Colonic mucosa (tissue), 4 donors: ENCODE measurements around the gene CNOT6. TPM values are rescaled to one million over a fixed set of nuclear protein-coding genes. Genes with fewer than 3 reads are reported as not detected.

ENCODE experiments used
- DNase-seq: peaks from one replicate; pipeline ENCODE4 v3.0.0-alpha.2; 2020
- H3K27ac ChIP-seq: fragments of 200-600 bp; one replicate; pipeline ENCODE4 v1.8.0; 2021
- H3K27me3 ChIP-seq: fragments of 200-600 bp; one replicate; pipeline ENCODE4 v1.8.0; 2021
- H3K36me3 ChIP-seq: fragments of 200-600 bp; one replicate; pipeline ENCODE4 v1.8.0; 2021
- H3K4me1 ChIP-seq: fragments of 200-600 bp; one replicate; pipeline ENCODE4 v1.8.0; 2021; ENCODE audit warnings: mild to moderate bottlenecking
- H3K4me3 ChIP-seq: fragments of 200-600 bp; one replicate; pipeline ENCODE4 v1.8.0; 2021
- H3K9ac ChIP-seq, 2 donors: one replicate each; pipeline ENCODE4 v1.7.0; 2013; ENCODE audit warnings: control low read depth in 2 of 2, low read depth in 2 of 2, low read length in 2 of 2
- H3K9me3 ChIP-seq: fragments of 200-600 bp; one replicate; pipeline ENCODE4 v1.8.0; 2021
- intact Hi-C: fragments of 100-400 bp; cut with DNase I; formaldehyde crosslinking; loops from one replicate; pipeline ENCODE4 v1.14.1; 2022
- total RNA-seq, 2 donors: library from RNA; stranded (reverse); fragmentation: NEBNext Ultra II Directional in 1 of 2; extraction: Animal tissue kit (Norgen Biotek cat#: 25700) in 1 of 2; gene quantifications; one replicate each; pipeline ENCODE4 v1.2.1, GENCODE V29; 2021
- TF ChIP-seq, protein P1 (sequence below): fragments of 200-600 bp; IDR thresholded peaks from one replicate; pipeline ENCODE4 v1.8.0; 2022; ENCODE audit warnings: antibody characterized with exemption, mild to moderate bottlenecking
- donor health status: healthy.
- donor health status: DM: no; HTN: no; CAD: no.
- donor health status: DM: no; HTN: no; CAD: no.

CNOT6 gene
- total RNA-seq, 2 donors from 2014 or later: 35.5 to 38.2 TPM

DNA sequence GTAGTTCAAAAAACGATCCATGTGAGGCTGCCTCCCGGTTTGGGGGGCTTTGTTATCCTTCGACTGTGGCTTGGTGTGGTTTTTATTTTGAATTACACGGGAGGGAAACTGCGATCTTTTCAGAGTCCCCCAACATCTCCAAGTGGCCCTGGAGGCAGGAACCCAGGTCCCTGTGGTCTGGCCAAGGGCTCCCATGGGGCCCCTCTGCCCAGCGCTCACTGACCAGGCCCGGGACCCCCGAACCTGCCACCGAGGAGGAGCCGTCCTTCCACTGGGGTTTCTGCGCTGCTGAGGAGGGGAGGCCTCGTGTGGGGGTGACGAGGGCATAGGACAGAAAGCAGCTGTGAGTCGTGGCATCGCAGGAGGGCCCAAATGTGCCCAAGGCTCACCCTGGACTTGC lies 115.2 kb downstream of the CNOT6 start:
- Histone ChIP-seq H3K27me3 (no peaks in the 10 kb centered on the region), H3K27ac (no peak overlapping the region), H3K9ac (no peak overlapping the region), H3K4me1 (no peaks in the 10 kb centered on the region), H3K36me3 (no peaks in the 10 kb centered on the region), H3K9me3 (no peaks in the 10 kb centered on the region), H3K4me3 (no peak overlapping the region)
- DNase-seq: no peak
- intact Hi-C loops: no loop called here
- TF ChIP-seq, protein P1, sequence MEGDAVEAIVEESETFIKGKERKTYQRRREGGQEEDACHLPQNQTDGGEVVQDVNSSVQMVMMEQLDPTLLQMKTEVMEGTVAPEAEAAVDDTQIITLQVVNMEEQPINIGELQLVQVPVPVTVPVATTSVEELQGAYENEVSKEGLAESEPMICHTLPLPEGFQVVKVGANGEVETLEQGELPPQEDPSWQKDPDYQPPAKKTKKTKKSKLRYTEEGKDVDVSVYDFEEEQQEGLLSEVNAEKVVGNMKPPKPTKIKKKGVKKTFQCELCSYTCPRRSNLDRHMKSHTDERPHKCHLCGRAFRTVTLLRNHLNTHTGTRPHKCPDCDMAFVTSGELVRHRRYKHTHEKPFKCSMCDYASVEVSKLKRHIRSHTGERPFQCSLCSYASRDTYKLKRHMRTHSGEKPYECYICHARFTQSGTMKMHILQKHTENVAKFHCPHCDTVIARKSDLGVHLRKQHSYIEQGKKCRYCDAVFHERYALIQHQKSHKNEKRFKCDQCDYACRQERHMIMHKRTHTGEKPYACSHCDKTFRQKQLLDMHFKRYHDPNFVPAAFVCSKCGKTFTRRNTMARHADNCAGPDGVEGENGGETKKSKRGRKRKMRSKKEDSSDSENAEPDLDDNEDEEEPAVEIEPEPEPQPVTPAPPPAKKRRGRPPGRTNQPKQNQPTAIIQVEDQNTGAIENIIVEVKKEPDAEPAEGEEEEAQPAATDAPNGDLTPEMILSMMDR: no peak

DNA sequence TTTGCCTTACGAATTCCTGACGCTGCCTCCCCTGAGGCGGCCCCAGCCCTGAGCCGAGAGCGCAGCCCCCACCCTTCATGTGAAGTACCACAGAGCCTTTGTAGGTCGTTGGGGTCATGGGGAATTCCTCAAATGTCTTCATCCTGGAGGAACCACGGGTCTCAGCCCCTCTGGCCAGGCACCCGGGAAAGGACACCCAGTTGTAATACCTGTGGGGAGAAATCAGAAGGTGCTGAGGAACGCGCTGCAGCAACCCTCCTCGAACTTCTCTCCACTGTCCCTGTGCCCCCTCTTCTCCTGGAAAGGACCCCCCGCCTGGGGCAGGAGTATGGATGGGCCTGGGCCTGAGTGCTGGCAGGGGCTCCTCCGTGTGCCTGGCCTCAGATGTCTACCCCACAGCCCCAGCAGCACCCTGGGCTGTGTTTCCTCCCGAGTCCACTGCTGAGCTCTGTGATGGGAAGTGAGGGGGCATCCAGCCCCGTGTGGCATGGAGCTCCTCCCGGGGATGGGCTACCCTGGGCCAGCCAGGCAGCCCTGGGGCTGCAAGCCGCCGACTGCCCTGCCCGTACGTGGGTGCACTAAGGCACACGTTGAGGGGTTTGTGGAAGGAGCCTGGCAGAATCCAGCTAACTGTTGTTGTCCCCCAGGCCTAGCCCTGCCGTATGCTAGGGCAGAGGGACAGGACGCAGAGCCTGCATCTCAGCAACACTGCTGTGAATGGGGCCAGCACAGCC lies 115.8 kb downstream of the CNOT6 start:
- intact Hi-C loops: no loop called here
- no peaks in the 10 kb centered on the region for H3K27me3 ChIP-seq
- TF ChIP-seq, protein P1: no peak
- no peak overlapping the region for H3K27ac ChIP-seq
- no peaks in the 10 kb centered on the region for H3K4me1 ChIP-seq
- no peak overlapping the region for H3K9ac ChIP-seq
- no peaks in the 10 kb centered on the region for H3K9me3 ChIP-seq
- H3K36me3 ChIP-seq: no peaks in the 10 kb centered on the region
- DNase-seq: no peak
- H3K4me3 ChIP-seq: no peak overlapping the region

DNA sequence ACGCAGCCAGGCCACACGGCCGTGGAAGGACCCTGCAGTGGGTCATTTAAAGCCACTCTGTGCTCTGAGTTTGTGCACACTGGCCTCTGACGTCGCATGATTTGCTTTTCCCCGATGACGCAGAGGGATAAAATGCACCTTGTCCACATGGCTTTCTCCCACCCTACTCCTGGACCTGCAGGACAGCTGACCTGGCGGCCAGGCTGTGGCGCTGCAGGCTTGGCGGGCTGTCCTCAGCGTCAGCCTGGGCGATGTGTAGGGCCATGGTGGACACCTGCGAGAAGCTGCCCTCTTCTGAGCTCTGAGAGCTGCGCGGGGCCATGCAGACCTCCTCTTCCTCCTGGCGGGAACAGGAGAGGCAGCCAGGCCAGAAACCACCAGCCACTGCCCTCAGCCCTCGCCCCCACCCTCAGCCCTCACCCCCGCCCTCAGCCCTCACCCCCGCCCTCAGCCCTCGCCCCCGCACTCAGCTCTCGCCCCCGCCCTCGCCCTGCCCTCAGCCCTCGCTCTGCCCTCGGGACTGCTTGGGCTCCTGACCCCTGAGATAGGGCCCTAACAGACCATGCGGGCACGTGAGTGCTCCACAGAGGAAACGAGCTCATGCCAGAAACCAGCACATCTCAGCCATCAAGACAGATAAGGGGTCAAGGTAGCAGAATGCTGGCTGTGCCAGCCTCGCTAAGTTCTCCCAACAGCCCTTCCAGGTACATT lies 117.1 kb downstream of the CNOT6 start:
- Histone ChIP-seq H3K9me3 (no peaks in the 10 kb centered on the region), H3K36me3 (no peaks in the 10 kb centered on the region), H3K4me3 (no peak overlapping the region), H3K27me3 (no peaks in the 10 kb centered on the region), H3K9ac (no peak overlapping the region), H3K4me1 (no peaks in the 10 kb centered on the region), H3K27ac (no peak overlapping the region)
- TF ChIP-seq, protein P1: no peak
- DNase-seq: no peak
- intact Hi-C loops: no loop called here

DNA sequence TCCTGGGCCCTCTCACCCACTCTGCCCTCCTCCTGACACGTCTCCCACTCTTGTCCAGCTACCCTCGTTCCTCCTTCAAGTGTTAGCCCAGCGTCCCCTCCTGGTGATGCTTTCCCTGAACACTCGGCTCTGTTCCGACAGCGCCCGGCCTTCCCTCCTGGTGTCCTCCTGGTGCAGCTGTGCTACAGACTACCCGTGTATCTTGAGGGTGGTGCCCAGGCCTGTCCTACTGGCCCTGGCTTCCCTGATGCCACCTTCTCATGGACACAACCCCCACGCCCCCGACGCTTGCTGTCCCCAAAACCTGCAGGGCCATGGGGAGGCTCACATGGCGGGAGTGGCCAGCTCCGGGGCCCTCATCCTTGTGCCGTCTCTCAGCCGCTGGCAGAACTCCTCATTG lies 118.5 kb downstream of the CNOT6 start:
- Histone ChIP-seq H3K9me3 (no peaks in the 10 kb centered on the region), H3K9ac (no peak overlapping the region), H3K4me3 (no peak overlapping the region), H3K27ac (no peak overlapping the region), H3K36me3 (no peaks in the 10 kb centered on the region), H3K27me3 (no peaks in the 10 kb centered on the region), H3K4me1 (no peaks in the 10 kb centered on the region)
- no peak for DNase-seq
- TF ChIP-seq, protein P1: no peak
- intact Hi-C loops: no loop called here

DNA sequence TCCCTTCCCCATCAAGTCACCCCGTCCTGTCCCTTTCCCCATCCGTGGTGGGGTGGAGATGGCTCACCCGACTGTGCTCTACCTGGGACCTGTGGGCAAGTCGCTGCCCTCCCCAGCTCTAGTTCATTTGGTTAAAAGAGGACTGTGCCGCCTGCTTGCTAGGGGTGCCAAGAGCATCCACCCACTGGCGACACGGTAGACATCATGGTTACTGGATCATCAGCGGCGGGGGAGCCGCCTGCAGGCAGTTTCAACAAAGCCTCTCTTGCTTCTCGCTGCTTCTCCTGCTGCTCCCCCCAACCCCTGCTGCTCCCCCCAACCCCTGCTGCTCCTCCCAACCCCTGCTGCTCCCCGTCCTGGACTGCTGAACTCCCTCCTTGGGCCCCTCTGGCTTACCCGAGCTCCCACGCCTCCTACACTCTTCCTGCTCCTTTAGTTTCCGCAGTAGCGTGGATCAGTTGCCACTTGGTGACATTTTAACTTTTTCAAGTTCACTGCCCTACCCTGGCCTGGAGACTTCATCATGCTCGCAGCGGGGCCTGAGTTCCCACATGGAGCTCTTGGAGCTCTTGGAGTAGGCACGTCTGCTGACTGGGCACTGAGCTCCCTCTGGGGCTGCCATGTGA lies 119.1 kb downstream of the CNOT6 start:
- Histone ChIP-seq H3K27ac (no peak overlapping the region), H3K4me1 (no peaks in the 10 kb centered on the region), H3K36me3 (no peaks in the 10 kb centered on the region), H3K9ac (no peak overlapping the region), H3K4me3 (no peak overlapping the region), H3K9me3 (no peaks in the 10 kb centered on the region), H3K27me3 (no peaks in the 10 kb centered on the region)
- TF ChIP-seq, protein P1: no peak
- no peak for DNase-seq
- intact Hi-C loops: no loop called here
